AG04449 (cell line): ENCODE measurements around the gene REXO1.

Experiments
- CTCF ChIA-PET: fragments of 350-600 bp; formaldehyde crosslinking; extraction: SDS; loops from one replicate; lab custom pipeline; 2021; ENCODE audit warnings: antibody characterized with exemption; lab: Yijun Ruan, JAX
- POLR2A ChIA-PET: fragments of 400-600, 350-600 bp; formaldehyde crosslinking; extraction: SDS; loops from one replicate; lab custom pipeline; 2020; ENCODE audit warnings: antibody characterized with exemption, inconsistent platforms; lab: Yijun Ruan, JAX
- DNase-seq: peaks from one replicate; pipeline ENCODE4 v3.0.0-alpha.2; 2010; ENCODE audit warnings: low read depth, low spot score
- H3K4me3 ChIP-seq: 2 replicates; pipeline ENCODE4 v1.5.1; 2011; ENCODE audit warnings: low read depth, mild to moderate bottlenecking, control low read depth, low read length
- TF ChIP-seq, protein P1 (sequence below): IDR thresholded peaks from one replicate; pipeline ENCODE4 v1.5.1; 2011; ENCODE audit warnings: mild to moderate bottlenecking, moderate library complexity, low read length, control low read depth, inconsistent platforms; ENCODE audit not compliant: insufficient read depth; ENCODE audit errors: missing control alignments

The REXO1 gene

DNA sequence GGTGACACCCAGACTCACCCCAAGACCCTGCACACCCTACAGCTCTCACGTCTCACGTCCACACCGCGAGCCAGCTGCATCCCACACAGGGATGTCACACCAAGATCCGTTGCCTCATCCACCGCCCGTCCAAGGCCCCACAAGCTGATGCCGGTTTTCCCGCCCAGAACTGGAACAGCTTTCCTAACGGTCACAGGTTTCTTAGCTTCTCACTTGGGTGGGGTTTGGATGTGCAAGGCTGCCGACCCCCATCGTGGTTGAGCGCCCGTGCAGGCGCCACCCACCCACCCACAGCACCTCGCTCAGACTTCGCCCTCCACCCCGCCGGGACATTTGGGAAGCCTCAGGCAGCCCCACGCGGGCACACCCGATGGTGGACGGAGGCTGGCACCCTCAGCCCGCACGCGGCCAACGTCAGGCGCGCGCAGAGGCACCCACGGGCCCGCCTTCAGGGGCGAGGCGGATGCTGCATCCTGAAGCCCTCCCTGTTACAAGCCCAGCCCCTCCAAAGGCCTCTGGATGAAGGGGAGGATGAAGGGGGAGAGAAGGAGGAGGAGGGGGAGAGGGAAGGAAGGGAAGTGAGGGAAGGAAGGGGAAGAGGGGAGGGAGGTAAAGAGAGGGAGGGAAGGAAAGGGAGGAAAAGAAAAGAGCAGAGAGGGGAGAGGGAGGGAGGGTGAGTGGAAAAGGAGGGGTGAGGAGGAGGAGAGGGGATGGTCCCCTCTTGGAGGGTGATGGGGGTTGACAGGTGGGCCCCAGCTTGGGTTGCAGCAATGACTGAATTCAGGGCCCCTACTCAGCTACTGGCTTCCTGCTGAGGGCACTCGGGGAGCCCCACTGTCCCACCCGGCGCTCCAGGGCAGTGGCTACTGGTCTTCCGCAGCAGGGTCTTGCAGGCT is 82.1 kb downstream of the REXO1 start:
- TF ChIP-seq, protein P1, sequence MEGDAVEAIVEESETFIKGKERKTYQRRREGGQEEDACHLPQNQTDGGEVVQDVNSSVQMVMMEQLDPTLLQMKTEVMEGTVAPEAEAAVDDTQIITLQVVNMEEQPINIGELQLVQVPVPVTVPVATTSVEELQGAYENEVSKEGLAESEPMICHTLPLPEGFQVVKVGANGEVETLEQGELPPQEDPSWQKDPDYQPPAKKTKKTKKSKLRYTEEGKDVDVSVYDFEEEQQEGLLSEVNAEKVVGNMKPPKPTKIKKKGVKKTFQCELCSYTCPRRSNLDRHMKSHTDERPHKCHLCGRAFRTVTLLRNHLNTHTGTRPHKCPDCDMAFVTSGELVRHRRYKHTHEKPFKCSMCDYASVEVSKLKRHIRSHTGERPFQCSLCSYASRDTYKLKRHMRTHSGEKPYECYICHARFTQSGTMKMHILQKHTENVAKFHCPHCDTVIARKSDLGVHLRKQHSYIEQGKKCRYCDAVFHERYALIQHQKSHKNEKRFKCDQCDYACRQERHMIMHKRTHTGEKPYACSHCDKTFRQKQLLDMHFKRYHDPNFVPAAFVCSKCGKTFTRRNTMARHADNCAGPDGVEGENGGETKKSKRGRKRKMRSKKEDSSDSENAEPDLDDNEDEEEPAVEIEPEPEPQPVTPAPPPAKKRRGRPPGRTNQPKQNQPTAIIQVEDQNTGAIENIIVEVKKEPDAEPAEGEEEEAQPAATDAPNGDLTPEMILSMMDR, result no peak
- H3K4me3 ChIP-seq, result no peak overlapping the region
- ChIA-PET CTCF (interaction anchor here (0.8 to 5.9 kb wide), 18 partner anchors 8 to 222 kb away, joined by 3 to 105 read pairs (median 6); no protein-coding TSS in a partner anchor), POLR2A (no interaction called here)
- no peak for DNase-seq
